ENCODE results near the gene USP22.

USP22 gene

GRCh38 chr17:21020622-21021021, 22.2 kb downstream of the USP22 start:
- DNase-seq (ENCODE audit: low read depth, low spot score) = no peak

GRCh38 chr17:21019976-21020586, 22.7 kb downstream of the USP22 start:
- DNase-seq (ENCODE audit: low read depth, low spot score) = no peak

- no peak for DNase-seq (ENCODE audit: low read depth, low spot score)
These were observed 23.9 kb downstream of the USP22 start for GRCh38 chr17:21018894-21019293.

- no peak for DNase-seq (ENCODE audit: low read depth, low spot score)
These were observed 24.9 kb downstream of the USP22 start for GRCh38 chr17:21017861-21018260.

- DNase-seq (ENCODE audit: low read depth, low spot score) = no peak
These were observed 25.6 kb downstream of the USP22 start for GRCh38 chr17:21017256-21017655.

GRCh38 chr17:21016826-21017225, 26.0 kb downstream of the USP22 start:
- no peak for DNase-seq (ENCODE audit: low read depth, low spot score)

GRCh38 chr17:21015564-21015963, 27.2 kb downstream of the USP22 start:
- no peak for DNase-seq (ENCODE audit: low read depth, low spot score)

- no peak for DNase-seq (ENCODE audit: low read depth, low spot score)
These were observed 28.3 kb downstream of the USP22 start for GRCh38 chr17:21014498-21014897.

- DNase-seq (ENCODE audit: low read depth, low spot score) = no peak
These were observed 28.8 kb downstream of the USP22 start for GRCh38 chr17:21013983-21014382.

- DNase-seq (ENCODE audit: low read depth, low spot score) = no peak
These were observed 30.1 kb downstream of the USP22 start for GRCh38 chr17:21012736-21013135.

GRCh38 chr17:21010705-21011596, 31.9 kb downstream of the USP22 start:
- no peak for DNase-seq (ENCODE audit: low read depth, low spot score)

- DNase-seq (ENCODE audit: low read depth, low spot score) = no peak
These were observed 33.7 kb downstream of the USP22 start for GRCh38 chr17:21008992-21009671.

- no peak for DNase-seq (ENCODE audit: low read depth, low spot score)
These were observed 34.5 kb downstream of the USP22 start for GRCh38 chr17:21008160-21008915.

- DNase-seq (ENCODE audit: low read depth, low spot score) = no peak
These were observed 35.2 kb downstream of the USP22 start for GRCh38 chr17:21007646-21008045.

GRCh38 chr17:21005803-21006202, 37.0 kb downstream of the USP22 start:
- no peak for DNase-seq (ENCODE audit: low read depth, low spot score)

- no peak for DNase-seq (ENCODE audit: low read depth, low spot score)
These were observed 37.4 kb downstream of the USP22 start for GRCh38 chr17:21005367-21005766.

GRCh38 chr17:21004016-21004930, 38.5 kb downstream of the USP22 start:
- DNase-seq (ENCODE audit: low read depth, low spot score) = no peak

GRCh38 chr17:21003007-21003621, 39.7 kb downstream of the USP22 start:
- DNase-seq (ENCODE audit: low read depth, low spot score) = no peak

GRCh38 chr17:21002309-21003006, 40.4 kb downstream of the USP22 start:
- DNase-seq (ENCODE audit: low read depth, low spot score) = no peak

GRCh38 chr17:21001813-21002221, 41.0 kb downstream of the USP22 start:
- no peak for DNase-seq (ENCODE audit: low read depth, low spot score)
